WTC11 (cell line): ENCODE data around the gene GRAMD2B.

Experiments used
- NR3C1 ChIP-seq: sonication (generic); formaldehyde crosslinking; conservative IDR thresholded peaks from 2 replicates; pipeline ENCODE4 v1.8.1; 2023; ENCODE audit warnings: low read depth, mild to moderate bottlenecking, missing genetic modification reagents
- TCF7 ChIP-seq: sonication (generic); formaldehyde crosslinking; IDR thresholded peaks from 2 replicates; pipeline ENCODE4 v1.8.0; 2022; ENCODE audit warnings: mild to moderate bottlenecking, low read depth, missing genetic modification reagents, moderate library complexity
- ZNF232 ChIP-seq: sonication (generic); formaldehyde crosslinking; IDR thresholded peaks from 2 replicates; pipeline ENCODE4 v1.8.0; 2022; ENCODE audit warnings: mild to moderate bottlenecking, missing genetic modification reagents
- TF ChIP-seq, protein P1 (sequence below): fragments of 200-600 bp; IDR thresholded peaks from 2 replicates; pipeline ENCODE4 v1.8.0; 2022; ENCODE audit warnings: antibody characterized with exemption

DNA sequence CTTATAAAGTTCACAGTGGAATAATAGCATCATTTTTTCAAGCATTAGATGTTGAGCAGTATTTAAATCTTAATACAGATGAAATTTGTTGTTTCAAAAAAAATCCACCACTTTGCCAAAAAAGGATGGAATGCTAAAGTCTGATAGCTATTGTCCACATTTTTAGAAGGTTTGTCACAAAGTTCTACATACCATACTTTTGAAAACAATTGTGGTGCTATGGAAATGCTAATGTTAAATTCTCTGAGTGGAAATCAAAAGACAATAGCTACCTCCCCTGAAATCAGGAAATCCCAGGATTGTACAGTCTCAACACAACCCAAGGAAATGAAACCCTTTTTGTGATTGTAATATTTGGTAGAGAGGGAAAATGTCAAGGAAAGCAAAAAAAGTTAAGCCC, 19.3 kb upstream of the GRAMD2B start:
- TF ChIP-seq, protein P1, sequence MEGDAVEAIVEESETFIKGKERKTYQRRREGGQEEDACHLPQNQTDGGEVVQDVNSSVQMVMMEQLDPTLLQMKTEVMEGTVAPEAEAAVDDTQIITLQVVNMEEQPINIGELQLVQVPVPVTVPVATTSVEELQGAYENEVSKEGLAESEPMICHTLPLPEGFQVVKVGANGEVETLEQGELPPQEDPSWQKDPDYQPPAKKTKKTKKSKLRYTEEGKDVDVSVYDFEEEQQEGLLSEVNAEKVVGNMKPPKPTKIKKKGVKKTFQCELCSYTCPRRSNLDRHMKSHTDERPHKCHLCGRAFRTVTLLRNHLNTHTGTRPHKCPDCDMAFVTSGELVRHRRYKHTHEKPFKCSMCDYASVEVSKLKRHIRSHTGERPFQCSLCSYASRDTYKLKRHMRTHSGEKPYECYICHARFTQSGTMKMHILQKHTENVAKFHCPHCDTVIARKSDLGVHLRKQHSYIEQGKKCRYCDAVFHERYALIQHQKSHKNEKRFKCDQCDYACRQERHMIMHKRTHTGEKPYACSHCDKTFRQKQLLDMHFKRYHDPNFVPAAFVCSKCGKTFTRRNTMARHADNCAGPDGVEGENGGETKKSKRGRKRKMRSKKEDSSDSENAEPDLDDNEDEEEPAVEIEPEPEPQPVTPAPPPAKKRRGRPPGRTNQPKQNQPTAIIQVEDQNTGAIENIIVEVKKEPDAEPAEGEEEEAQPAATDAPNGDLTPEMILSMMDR: no peak
- no peak for TF ChIP-seq TCF7
- no peak for TF ChIP-seq NR3C1 (CRISPR knock-in tag)
- no peak for TF ChIP-seq ZNF232 (CRISPR knock-in tag)
